H9 (cell line): ENCODE measurements around the gene TANGO6. TPM values are rescaled to one million over a fixed set of nuclear protein-coding genes. Genes with fewer than 3 reads are reported as not detected.

Experiments used
- DNase-seq: peaks from one replicate; pipeline ENCODE4 v3.0.0-alpha.2; 2017
- H2AFZ ChIP-seq: one replicate; pipeline ENCODE4 v1.6.1; 2013; ENCODE audit warnings: mild to moderate bottlenecking, low read length, control low read depth, moderate library complexity
- H2AK5ac ChIP-seq: 2 replicates; pipeline ENCODE4 v1.6.1; 2013; ENCODE audit warnings: low read length, control low read depth, mixed read lengths; ENCODE audit not compliant: insufficient read length
- H2BK120ac ChIP-seq: one replicate; pipeline ENCODE4 v1.6.1; 2013; ENCODE audit warnings: low read depth, mild to moderate bottlenecking, low read length, control low read depth, inconsistent platforms; ENCODE audit not compliant: poor library complexity, severe bottlenecking
- H2BK12ac ChIP-seq: 2 replicates; pipeline ENCODE4 v1.6.1; 2013; ENCODE audit warnings: low read length, control low read depth, mixed read lengths, low read depth; ENCODE audit not compliant: insufficient read length
- H2BK15ac ChIP-seq: 2 replicates; pipeline ENCODE4 v1.6.1; 2013; ENCODE audit warnings: low read depth, low read length, control low read depth
- H2BK20ac ChIP-seq: one replicate; pipeline ENCODE4 v1.6.1; 2013; ENCODE audit warnings: low read depth, mild to moderate bottlenecking, low read length, control low read depth, inconsistent platforms; ENCODE audit not compliant: poor library complexity, severe bottlenecking
- H2BK5ac ChIP-seq: 2 replicates; pipeline ENCODE4 v1.6.1; 2013; ENCODE audit warnings: low read length, control low read depth, mixed read lengths; ENCODE audit not compliant: insufficient read length
- H3K14ac ChIP-seq: 2 replicates; pipeline ENCODE4 v1.6.1; 2013; ENCODE audit warnings: low read length, control low read depth; ENCODE audit not compliant: insufficient read depth
- H3K18ac ChIP-seq: 2 replicates; pipeline ENCODE4 v1.6.1; 2013; ENCODE audit warnings: low read depth, mild to moderate bottlenecking, mixed read lengths, low read length, control low read depth; ENCODE audit not compliant: insufficient read length
- H3K23ac ChIP-seq: 2 replicates; pipeline ENCODE4 v1.6.1; 2013; ENCODE audit warnings: low read length, control low read depth, mixed read lengths, low read depth; ENCODE audit not compliant: insufficient read length
- H3K23me2 ChIP-seq: 2 replicates; pipeline ENCODE4 v1.6.1; 2013; ENCODE audit warnings: low read depth, mild to moderate bottlenecking, mixed read lengths, low read length, control low read depth; ENCODE audit not compliant: insufficient read length, poor library complexity, severe bottlenecking
- H3K27ac ChIP-seq: 2 replicates; pipeline ENCODE4 v1.5.1; 2013; ENCODE audit warnings: low read length, control low read depth, mixed read lengths, low read depth; ENCODE audit not compliant: insufficient read length
- H3K27me3 ChIP-seq: 2 replicates; pipeline ENCODE4 v1.6.1; 2013; ENCODE audit warnings: low read length, control low read depth, inconsistent platforms; ENCODE audit not compliant: insufficient read depth
- H3K4ac ChIP-seq: 2 replicates; pipeline ENCODE4 v1.6.1; 2013; ENCODE audit warnings: low read depth, mild to moderate bottlenecking, control low read depth, inconsistent platforms, low read length, moderate library complexity
- H3K4me1 ChIP-seq: 2 replicates; pipeline ENCODE4 v1.6.1; 2013; ENCODE audit warnings: low read length, control low read depth, inconsistent platforms; ENCODE audit not compliant: insufficient read depth
- H3K4me2 ChIP-seq: 2 replicates; pipeline ENCODE4 v1.6.1; 2013; ENCODE audit warnings: low read length, control low read depth, mixed read lengths; ENCODE audit not compliant: insufficient read length, insufficient read depth
- H3K56ac ChIP-seq: 2 replicates; pipeline ENCODE4 v1.6.1; 2013; ENCODE audit warnings: low read depth, mild to moderate bottlenecking, mixed read lengths, low read length, control low read depth; ENCODE audit not compliant: insufficient read length
- H3K79me1 ChIP-seq: 2 replicates; pipeline ENCODE4 v1.6.1; 2013; ENCODE audit warnings: low read depth, mild to moderate bottlenecking, moderate library complexity, low read length, control low read depth, inconsistent platforms; ENCODE audit not compliant: insufficient read depth, poor library complexity, severe bottlenecking
- H3K79me2 ChIP-seq: 2 replicates; pipeline ENCODE4 v1.6.1; 2013; ENCODE audit warnings: low read length, control low read depth, inconsistent platforms; ENCODE audit not compliant: insufficient read depth
- H3K9ac ChIP-seq: 2 replicates; pipeline ENCODE4 v1.6.1; 2013; ENCODE audit warnings: low read length, control low read depth, mixed read lengths; ENCODE audit not compliant: insufficient read length; ENCODE audit errors: extremely low read depth
- H3K9me3 ChIP-seq: one replicate; pipeline ENCODE4 v1.6.1; 2013; ENCODE audit warnings: low read depth, low read length, inconsistent platforms; ENCODE audit not compliant: control insufficient read depth
- H3T11ph ChIP-seq: one replicate; pipeline ENCODE4 v1.6.1; 2013; ENCODE audit warnings: mild to moderate bottlenecking, low read length, control low read depth, inconsistent platforms
- H4K20me1 ChIP-seq: one replicate; pipeline ENCODE4 v1.6.1; 2013; ENCODE audit not compliant: control insufficient read depth, insufficient read length, insufficient read depth
- H4K5ac ChIP-seq: 2 replicates; pipeline ENCODE4 v1.6.1; 2013; ENCODE audit warnings: low read depth, mild to moderate bottlenecking, mixed read lengths, low read length, control low read depth; ENCODE audit not compliant: insufficient read length
- H4K8ac ChIP-seq: replicated peaks from 2 replicates; pipeline ENCODE4 v1.6.1; 2013; ENCODE audit warnings: low read length, control low read depth, mixed read lengths, low read depth; ENCODE audit not compliant: insufficient read length
- H4K91ac ChIP-seq: 2 replicates; pipeline ENCODE4 v1.6.1; 2013; ENCODE audit warnings: low read depth, mild to moderate bottlenecking, moderate library complexity, mixed read lengths, low read length, control low read depth; ENCODE audit not compliant: insufficient read length
- H3K27ac Mint-ChIP-seq, 3 experiments: 2 replicates in 2 of 3; 3 replicates in 1 of 3; pipeline ENCODE4 v1.8.0; 2020 to 2021; ENCODE audit warnings: mixed read lengths in 3 of 3, mild to moderate bottlenecking in 1 of 3, moderate library complexity in 1 of 3
- H3K27me3 Mint-ChIP-seq: 2 replicates; pipeline ENCODE4 v1.8.0; 2021; ENCODE audit warnings: low read depth, mild to moderate bottlenecking, moderate library complexity, mixed read lengths
- H3K36me3 Mint-ChIP-seq, 3 experiments: 2 replicates in 2 of 3; 3 replicates in 1 of 3; pipeline ENCODE4 v1.8.0; 2020 to 2021; ENCODE audit warnings: low read depth in 3 of 3, mixed read lengths in 3 of 3; ENCODE audit not compliant: insufficient read depth in 1 of 3
- H3K4me1 Mint-ChIP-seq, 2 experiments: 2 replicates each; pipeline ENCODE4 v1.8.0; 2020; ENCODE audit warnings: mixed read lengths in 2 of 2
- H3K4me3 Mint-ChIP-seq, 2 experiments: 2 replicates in 1 of 2; 3 replicates in 1 of 2; pipeline ENCODE4 v1.8.0; 2020 to 2021; ENCODE audit warnings: mild to moderate bottlenecking in 2 of 2, mixed read lengths in 2 of 2, moderate library complexity in 1 of 2
- H3K9me3 Mint-ChIP-seq, 2 experiments: 2 replicates in 1 of 2; 3 replicates in 1 of 2; pipeline ENCODE4 v1.8.0; 2020; ENCODE audit warnings: mild to moderate bottlenecking in 2 of 2, mixed read lengths in 2 of 2, moderate library complexity in 1 of 2
- WGBS: extraction: QIAGEN DNeasy Blood & Tissue Kit; methylation state at CpG from one replicate; pipeline ENCODE4 v1.1.7; 2013; ENCODE audit warnings: missing lambda C conversion rate, low lambda C conversion rate, mixed read lengths; ENCODE audit not compliant: insufficient read length; ENCODE audit errors: extremely low coverage; 5-methylcytosine and 5-hydroxymethylcytosine counted together
- total RNA-seq: library from RNA; stranded (reverse); gene quantifications from 2 replicates; pipeline ENCODE4 v1.2.1, GENCODE V29; 2021
- TF ChIP-seq, protein P1 (sequence below): fragments of 200-600 bp; sonication (generic); conservative IDR thresholded peaks from 3 replicates; pipeline ENCODE4 v1.8.0; 2021; ENCODE audit warnings: antibody characterized with exemption, mild to moderate bottlenecking

TANGO6 gene
- total RNA-seq, 1 experiment from 2014 or later, result 12.0 TPM

DNA sequence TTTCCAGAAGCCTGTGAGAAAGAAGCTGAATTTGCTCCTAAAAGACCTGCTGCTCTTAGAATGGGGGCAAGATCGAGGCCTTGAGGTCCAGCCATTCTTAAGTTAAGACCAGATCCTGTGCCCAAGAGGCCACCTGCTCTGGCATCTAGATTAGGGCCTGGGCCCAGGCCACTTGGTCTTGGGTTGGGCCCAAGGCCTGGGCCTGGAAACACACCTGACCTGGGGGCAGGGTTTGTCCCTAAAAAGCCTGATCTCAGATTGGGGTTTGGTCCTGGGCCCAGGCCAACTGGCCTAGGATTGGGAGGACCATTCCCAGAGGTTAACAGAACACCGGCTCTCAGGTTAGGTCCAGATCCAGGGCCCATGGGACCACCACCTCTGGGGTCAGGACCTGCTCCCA is 276.2 kb downstream of the TANGO6 start:
- H3K27ac Mint-ChIP-seq, result no peak overlapping the region
- Histone ChIP-seq H2BK15ac (no peak overlapping the region), H3K9me3 (no peaks in the 10 kb centered on the region), H4K5ac (no peak overlapping the region), H3T11ph (no peak overlapping the region), H3K23ac (no peak overlapping the region), H2AK5ac (no peak overlapping the region), H2BK12ac (no peak overlapping the region), H3K79me1 (no peaks in the 10 kb centered on the region), H3K27ac (no peak overlapping the region), H2AFZ (no peak overlapping the region), H4K20me1 (no peaks in the 10 kb centered on the region), H3K4me2 (no peak overlapping the region), H3K18ac (no peak overlapping the region), H4K8ac (no peak overlapping the region), H2BK120ac (no peak overlapping the region), H3K4ac (no peak overlapping the region), H3K79me2 (no peaks in the 10 kb centered on the region), H3K14ac (no peak overlapping the region), H3K9ac (no peak overlapping the region), H2BK20ac (no peak overlapping the region), H2BK5ac (no peak overlapping the region), H3K27me3 (no peaks in the 10 kb centered on the region), H3K23me2 (no peaks in the 10 kb centered on the region), H4K91ac (no peak overlapping the region), H3K56ac (no peak overlapping the region), H3K4me1 (no peaks in the 10 kb centered on the region)
- DNase-seq, result no peak
- TF ChIP-seq, protein P1, sequence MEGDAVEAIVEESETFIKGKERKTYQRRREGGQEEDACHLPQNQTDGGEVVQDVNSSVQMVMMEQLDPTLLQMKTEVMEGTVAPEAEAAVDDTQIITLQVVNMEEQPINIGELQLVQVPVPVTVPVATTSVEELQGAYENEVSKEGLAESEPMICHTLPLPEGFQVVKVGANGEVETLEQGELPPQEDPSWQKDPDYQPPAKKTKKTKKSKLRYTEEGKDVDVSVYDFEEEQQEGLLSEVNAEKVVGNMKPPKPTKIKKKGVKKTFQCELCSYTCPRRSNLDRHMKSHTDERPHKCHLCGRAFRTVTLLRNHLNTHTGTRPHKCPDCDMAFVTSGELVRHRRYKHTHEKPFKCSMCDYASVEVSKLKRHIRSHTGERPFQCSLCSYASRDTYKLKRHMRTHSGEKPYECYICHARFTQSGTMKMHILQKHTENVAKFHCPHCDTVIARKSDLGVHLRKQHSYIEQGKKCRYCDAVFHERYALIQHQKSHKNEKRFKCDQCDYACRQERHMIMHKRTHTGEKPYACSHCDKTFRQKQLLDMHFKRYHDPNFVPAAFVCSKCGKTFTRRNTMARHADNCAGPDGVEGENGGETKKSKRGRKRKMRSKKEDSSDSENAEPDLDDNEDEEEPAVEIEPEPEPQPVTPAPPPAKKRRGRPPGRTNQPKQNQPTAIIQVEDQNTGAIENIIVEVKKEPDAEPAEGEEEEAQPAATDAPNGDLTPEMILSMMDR, result no peak
- H3K27me3 Mint-ChIP-seq, result no peaks in the 10 kb centered on the region
- peaks cover 62 to 74% (median 73%) of the 10 kb centered on the region in 3 experiments for H3K36me3 Mint-ChIP-seq
- H3K4me1 Mint-ChIP-seq, result 0 out of 4 replicates have a peak, but pooled peaks cover 0 to 2% of the 10 kb centered on the region in 2 experiments
- no peaks in the 10 kb centered on the region; a peak in 2 of 5 replicates for H3K9me3 Mint-ChIP-seq
- no peak overlapping the region for H3K4me3 Mint-ChIP-seq
- WGBS, result no CpG with 5 or more reads among the region's 2 CpGs
